ENCODE measurements around the gene GPANK1. TPM values are rescaled to one million over a fixed set of nuclear protein-coding genes. Genes with fewer than 3 reads are reported as not detected.
A peak's percentile ranks its signal among the peaks of the same experiment; 100 is the strongest.

Gene GPANK1
- total and polyA plus RNA-seq, 4 donors = 12.7 to 16.6 (median 14.5) TPM

- H3K27me3 ChIP-seq (ENCODE audit: control insufficient read depth in 3 of 3, insufficient read depth in 3 of 3, low read length in 2 of 3) = no peaks in the 10 kb centered on the region
- H3K4me1 ChIP-seq (ENCODE audit: control insufficient read depth in 5 of 5, insufficient read depth in 5 of 5, low read length in 5 of 5) = peaks cover 7 to 17% (median 11%) of the 10 kb centered on the region in 5 donors
- no peak for DNase-seq
- ATAC-seq (ENCODE audit: insufficient read depth, low FRiP score) = no peak
- H3K9me3 ChIP-seq (ENCODE audit: control insufficient read depth in 4 of 4, insufficient read depth in 3 of 4, low read length in 3 of 4) = no peaks in the 10 kb centered on the region
- peak overlapping the region in 1 of 2 donors; percentile 63 for H3K27ac ChIP-seq (ENCODE audit: low read depth in 1 of 2, low read length in 1 of 2)
- no peak overlapping the region for H3K4me3 ChIP-seq
- no peak for TF ChIP-seq CTCF (IDR thresholded peaks at IDR 0.05; ENCODE audit: control extremely low read depth, extremely low read depth)
- WGBS, 2 donors = 84 to 93% methylated on average over 5 of the region's 5 CpGs
- no peak overlapping the region for H3K9ac ChIP-seq (ENCODE audit: insufficient read depth in 1 of 2, low read length in 2 of 2)
- H3K36me3 ChIP-seq (ENCODE audit: control insufficient read depth in 4 of 4, insufficient read depth in 4 of 4, low read length in 4 of 4) = peaks cover 0 to 17% (median 10%) of the 10 kb centered on the region in 4 donors
Measured at GRCh38 chr6:31700740-31701401, 36.1 kb upstream of the GPANK1 start.

- Histone ChIP-seq H3K36me3 (ENCODE audit: control insufficient read depth in 4 of 4, insufficient read depth in 4 of 4, low read length in 4 of 4) (peaks cover 12 to 36% (median 21%) of the 10 kb centered on the region in 4 donors), H3K27me3 (ENCODE audit: control insufficient read depth in 3 of 3, insufficient read depth in 3 of 3, low read length in 2 of 3) (no peaks in the 10 kb centered on the region), H3K4me3 (no peak overlapping the region), H3K4me1 (ENCODE audit: control insufficient read depth in 5 of 5, insufficient read depth in 5 of 5, low read length in 5 of 5) (peaks cover 7 to 17% (median 11%) of the 10 kb centered on the region in 5 donors), H3K9me3 (ENCODE audit: control insufficient read depth in 4 of 4, insufficient read depth in 3 of 4, low read length in 3 of 4) (no peaks in the 10 kb centered on the region), H3K27ac (ENCODE audit: low read depth in 1 of 2, low read length in 1 of 2) (no peak overlapping the region), H3K9ac (ENCODE audit: insufficient read depth in 1 of 2, low read length in 2 of 2) (peak overlapping the region in 1 of 2 donors; percentile 25)
- no peak for ATAC-seq (ENCODE audit: insufficient read depth, low FRiP score)
- DNase-seq = no peak
- whole genome bisulfite sequencing, 2 donors = 51 to 57% methylated on average over 3 of the region's 3 CpGs
- no peak for TF ChIP-seq CTCF (IDR thresholded peaks at IDR 0.05; ENCODE audit: control extremely low read depth, extremely low read depth)
Measured at GRCh38 chr6:31697555-31697954, 32.8 kb upstream of the GPANK1 start.

GRCh38 chr6:31693535-31693934 lies 28.7 kb upstream of the GPANK1 start:
- TF ChIP-seq CTCF (IDR thresholded peaks at IDR 0.05; ENCODE audit: control extremely low read depth, extremely low read depth) = no peak
- H3K36me3 ChIP-seq (ENCODE audit: control insufficient read depth in 4 of 4, insufficient read depth in 4 of 4, low read length in 4 of 4) = peaks cover 15 to 60% (median 24%) of the 10 kb centered on the region in 4 donors
- 89 to 95% methylated on average over 6 of the region's 6 CpGs for WGBS, 2 donors
- H3K9ac ChIP-seq (ENCODE audit: insufficient read depth in 1 of 2, low read length in 2 of 2) = no peak overlapping the region
- no peak overlapping the region for H3K4me3 ChIP-seq
- no peak for DNase-seq
- ATAC-seq (ENCODE audit: insufficient read depth, low FRiP score) = no peak
- no peaks in the 10 kb centered on the region for H3K9me3 ChIP-seq (ENCODE audit: control insufficient read depth in 4 of 4, insufficient read depth in 3 of 4, low read length in 3 of 4)
- no peaks in the 10 kb centered on the region for H3K27me3 ChIP-seq (ENCODE audit: control insufficient read depth in 3 of 3, insufficient read depth in 3 of 3, low read length in 2 of 3)
- H3K27ac ChIP-seq (ENCODE audit: low read depth in 1 of 2, low read length in 1 of 2) = no peak overlapping the region
- peaks cover 0 to 11% (median 0%) of the 10 kb centered on the region in 5 donors for H3K4me1 ChIP-seq (ENCODE audit: control insufficient read depth in 5 of 5, insufficient read depth in 5 of 5, low read length in 5 of 5)

Measured in lung (tissue), 12 donors.